HK-2 (cell line): ENCODE results near the gene NDUFA6.
A peak's percentile ranks its signal among the peaks of the same experiment; 100 is the strongest.
"Not testable (repeated sequence)": the region's sequence is repeated elsewhere in the genome, so short reads cannot be mapped to it uniquely, and the experiment has no call there.

Source experiments
- DNase-seq: peaks from one replicate; pipeline ENCODE4 v3.0.0-alpha.2; 2018; ENCODE audit not compliant: unreplicated experiment

NDUFA6 gene

GRCh38 chr22:42090596-42091454 lies at the start of gene NDUFA6:
NDUFA6 (minus strand) TSS chr22:42090772; CDS start chr22:42090744, 28 bp downstream.
- peak; percentile 98 for DNase-seq

GRCh38 chr22:42140153-42140552 lies 49.6 kb upstream of the NDUFA6 start:
- not testable (repeated sequence) for DNase-seq

- not testable (repeated sequence) for DNase-seq
Observed at GRCh38 chr22:42139508-42139907, 48.9 kb upstream of the NDUFA6 start.

GRCh38 chr22:42138972-42139371 lies 48.4 kb upstream of the NDUFA6 start:
- DNase-seq = no peak

DNA sequence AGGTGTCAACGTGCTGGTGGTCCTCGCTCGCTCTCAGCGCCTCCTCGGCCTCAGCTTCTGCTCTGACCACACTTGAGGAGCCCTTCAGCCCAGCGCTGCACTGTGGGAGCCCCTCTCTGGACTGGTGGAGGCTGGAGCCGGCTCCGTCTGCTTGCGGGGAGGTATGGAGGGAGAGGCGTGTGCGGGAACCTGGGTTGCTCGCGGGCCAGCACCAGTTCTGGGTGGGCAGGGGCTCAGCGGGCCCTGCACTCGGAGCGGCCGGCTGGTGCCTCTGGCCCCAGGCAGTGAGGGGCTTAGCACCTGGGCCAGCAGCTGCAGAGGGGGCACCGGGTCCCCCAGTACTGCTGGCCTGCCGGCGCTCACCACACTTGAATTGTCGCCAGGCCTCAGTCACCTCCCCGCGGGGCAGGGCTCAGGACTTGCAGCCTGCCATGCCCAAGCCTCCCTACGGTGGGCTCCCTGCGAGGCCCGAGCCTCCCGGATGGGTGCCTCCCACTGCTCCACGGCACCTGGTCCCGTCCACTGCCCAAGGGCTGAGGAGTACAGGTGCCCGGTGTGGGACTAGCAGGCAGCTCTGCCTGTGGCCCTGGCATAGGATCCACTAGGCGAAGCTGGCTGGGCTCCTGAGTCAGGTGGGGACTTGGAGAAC lies 47.7 kb upstream of the NDUFA6 start:
- DNase-seq = no peak

DNA sequence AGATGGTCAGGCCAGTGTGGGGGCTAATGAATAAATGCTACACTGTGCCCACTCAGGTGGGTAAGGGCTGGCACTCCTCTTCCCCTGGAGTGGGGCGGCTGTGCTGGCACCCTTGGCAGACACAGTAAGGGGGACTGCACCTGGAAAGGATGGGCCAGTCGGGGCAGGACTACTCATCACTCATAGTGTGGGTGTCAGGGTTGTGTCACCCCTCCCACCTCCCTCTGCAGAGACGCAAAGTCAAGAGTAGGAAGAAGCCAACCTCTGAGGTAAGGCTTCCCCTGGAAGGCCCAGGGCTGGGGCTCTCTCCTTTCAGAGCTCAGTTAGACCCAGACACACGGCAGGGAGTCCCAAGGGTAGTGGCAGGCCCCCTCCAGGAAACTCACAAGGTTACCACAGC lies 45.1 kb upstream of the NDUFA6 start:
- not testable (repeated sequence) for DNase-seq

DNA sequence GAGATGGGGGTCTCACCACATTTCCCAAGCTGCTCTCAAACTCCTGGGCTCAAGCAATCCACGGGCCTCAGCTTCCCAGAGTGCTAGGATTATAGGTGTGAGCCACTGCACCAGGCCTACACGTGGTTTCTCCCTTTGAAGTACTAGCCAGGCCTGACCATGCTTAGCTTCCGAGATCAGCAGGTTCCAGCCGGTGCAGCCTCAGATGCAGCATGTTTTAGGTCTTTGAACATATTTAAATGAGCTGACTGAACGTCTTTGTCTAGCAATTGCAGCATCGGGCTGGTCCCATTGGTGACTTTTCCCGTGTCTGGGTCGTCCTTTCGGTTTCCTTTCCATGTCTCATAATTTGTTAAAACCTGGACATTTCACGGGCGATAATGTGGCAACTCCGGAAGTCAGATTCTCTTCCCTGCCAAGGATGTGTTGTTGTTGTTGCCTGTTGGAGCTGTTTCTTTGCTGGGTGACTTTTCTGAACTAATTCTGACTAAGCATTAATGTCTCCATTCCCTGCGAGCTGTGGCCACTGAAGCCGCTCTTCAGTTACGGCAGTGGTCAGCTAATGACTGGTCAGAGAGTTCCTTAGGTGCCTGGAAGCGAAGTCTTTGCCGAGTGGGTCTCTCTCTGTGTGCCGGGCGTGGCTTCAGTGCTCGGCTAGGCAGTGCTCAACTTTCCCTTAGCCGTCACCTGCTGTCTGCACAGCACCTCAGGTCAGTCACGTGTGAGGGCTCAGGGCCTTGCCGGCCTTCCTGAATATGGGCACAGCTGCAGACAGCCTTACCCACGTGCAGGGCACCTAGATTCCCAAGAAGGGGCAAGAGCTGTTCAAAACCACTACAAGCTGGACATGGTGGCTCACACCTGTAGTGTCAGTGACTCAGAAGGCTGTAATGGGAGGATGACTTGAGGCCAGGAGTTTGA lies 43.8 kb upstream of the NDUFA6 start:
- no peak for DNase-seq

- DNase-seq = no peak
Observed at GRCh38 chr22:42132457-42132856, 41.9 kb upstream of the NDUFA6 start.

- no peak for DNase-seq
Observed at GRCh38 chr22:42131562-42131961, 41.0 kb upstream of the NDUFA6 start.

DNA sequence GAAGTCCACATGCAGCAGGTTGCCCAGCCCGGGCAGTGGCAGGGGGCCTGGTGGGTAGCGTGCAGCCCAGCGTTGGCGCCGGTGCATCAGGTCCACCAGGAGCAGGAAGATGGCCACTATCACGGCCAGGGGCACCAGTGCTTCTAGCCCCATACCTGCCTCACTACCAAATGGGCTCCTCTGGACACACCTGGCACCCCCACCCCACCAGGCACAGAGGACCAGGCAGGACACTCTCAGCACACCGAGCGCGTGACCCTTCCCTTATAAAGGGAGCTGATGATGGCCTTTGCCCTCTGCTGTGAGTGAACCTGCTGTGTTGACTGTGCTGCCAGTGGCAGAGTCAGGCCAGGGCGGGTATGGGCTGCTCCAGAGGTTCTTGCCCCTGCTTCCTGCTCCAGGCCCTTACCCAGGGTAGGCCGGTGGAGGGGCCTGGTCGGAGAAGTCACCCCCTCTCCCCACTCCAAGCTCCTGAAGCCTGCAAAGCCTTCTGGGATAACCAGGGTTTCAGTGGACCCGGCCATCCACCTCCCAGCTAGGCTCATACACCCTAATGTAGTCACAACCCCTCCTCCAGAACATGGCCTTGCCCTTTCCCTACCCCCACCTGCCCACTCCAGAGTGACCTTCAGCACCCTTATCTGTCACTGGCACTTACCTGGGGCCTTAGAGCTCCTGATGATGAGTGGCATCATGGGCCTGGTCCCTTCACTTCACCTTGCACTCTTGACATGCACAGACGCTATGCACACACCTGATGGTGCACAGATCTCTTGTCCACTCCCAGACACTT lies 40.3 kb upstream of the NDUFA6 start, which contains the start of gene CYP2D6:
Gene CYP2D6 (minus strand): TSS at position 172 of the 793 bp plus-strand sequence. CDS start 19 bp downstream, at position 153.
- not testable (repeated sequence) for DNase-seq

DNA sequence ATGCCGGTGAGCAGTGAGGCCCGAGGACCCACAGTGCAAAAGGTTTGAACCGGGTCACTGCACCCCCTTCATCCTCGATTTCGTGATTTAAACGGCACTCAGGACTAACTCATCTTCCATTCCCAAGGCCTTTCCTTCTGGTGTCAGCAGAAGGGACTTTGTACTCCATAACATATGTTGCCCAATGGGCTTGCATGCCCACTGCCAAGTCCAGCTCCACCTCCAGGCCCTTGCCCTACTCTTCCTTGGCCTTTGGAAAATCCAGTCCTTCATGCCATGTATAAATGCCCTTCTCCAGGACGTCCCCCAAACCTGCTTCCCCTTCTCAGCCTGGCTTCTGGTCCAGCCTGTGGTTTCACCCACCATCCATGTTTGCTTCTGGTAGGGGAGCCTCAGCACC lies 39.6 kb upstream of the NDUFA6 start:
- DNase-seq = not testable (repeated sequence)

- DNase-seq = not testable (repeated sequence)
Observed at GRCh38 chr22:42128776-42129694, 38.5 kb upstream of the NDUFA6 start.

DNA sequence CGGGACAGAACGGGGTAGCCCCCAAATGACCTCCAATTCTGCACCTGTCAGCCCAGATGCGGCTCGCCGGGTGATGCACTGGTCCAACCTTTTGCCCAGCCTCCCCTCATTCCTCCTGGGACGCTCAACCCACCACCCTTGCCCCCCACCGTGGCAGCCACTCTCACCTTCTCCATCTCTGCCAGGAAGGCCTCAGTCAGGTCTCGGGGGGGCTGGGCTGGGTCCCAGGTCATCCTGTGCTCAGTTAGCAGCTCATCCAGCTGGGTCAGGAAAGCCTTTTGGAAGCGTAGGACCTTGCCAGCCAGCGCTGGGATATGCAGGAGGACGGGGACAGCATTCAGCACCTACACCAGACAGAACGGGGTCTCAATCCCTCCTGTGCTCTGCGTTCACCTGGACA lies 37.4 kb upstream of the NDUFA6 start:
- DNase-seq = not testable (repeated sequence)

- no peak for DNase-seq
Observed at GRCh38 chr22:42127606-42128005, 37.0 kb upstream of the NDUFA6 start.

DNA sequence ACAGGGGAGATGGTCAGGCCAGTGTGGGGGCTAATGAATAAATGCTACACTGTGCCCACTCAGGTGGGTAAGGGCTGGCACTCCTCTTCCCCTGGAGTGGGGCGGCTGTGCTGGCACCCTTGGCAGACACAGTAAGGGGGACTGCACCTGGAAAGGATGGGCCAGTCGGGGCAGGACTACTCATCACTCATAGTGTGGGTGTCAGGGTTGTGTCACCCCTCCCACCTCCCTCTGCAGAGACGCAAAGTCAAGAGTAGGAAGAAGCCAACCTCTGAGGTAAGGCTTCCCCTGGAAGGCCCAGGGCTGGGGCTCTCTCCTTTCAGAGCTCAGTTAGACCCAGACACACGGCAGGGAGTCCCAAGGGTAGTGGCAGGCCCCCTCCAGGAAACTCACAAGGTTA lies 33.0 kb upstream of the NDUFA6 start:
- not testable (repeated sequence) for DNase-seq

GRCh38 chr22:42120231-42121021 lies 29.9 kb upstream of the NDUFA6 start:
- not testable (repeated sequence) for DNase-seq

DNA sequence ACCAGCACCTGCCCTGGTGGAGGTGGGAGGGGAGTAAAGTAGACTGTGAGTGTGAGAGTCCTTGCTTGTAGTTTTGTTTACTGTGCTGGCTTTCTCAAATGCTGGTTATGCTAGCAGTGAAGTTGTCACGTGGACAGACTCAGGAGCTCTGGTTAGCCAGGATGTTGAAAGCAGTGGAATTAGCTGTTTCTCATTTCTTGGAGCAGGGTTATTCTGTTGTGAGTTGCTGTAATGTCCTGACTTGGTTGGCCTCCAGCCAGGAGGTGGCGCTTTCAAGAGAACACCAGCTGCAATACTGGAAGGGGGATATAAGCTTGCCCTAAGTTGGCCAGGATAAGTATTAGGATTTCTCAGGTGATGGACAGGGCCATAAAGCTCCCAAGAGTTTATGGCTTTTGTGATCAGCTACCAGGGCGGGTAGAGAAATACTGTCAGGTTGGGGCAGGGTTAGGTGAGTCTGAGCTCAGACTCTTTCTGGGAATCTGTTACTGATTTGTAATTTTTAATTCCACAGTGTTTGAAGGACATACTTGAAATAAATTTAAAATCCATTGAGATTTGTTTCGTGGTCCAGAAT lies 26.4 kb upstream of the NDUFA6 start:
- DNase-seq = no peak

GRCh38 chr22:42115420-42115830 lies 24.9 kb upstream of the NDUFA6 start:
- DNase-seq = not testable (repeated sequence)

DNA sequence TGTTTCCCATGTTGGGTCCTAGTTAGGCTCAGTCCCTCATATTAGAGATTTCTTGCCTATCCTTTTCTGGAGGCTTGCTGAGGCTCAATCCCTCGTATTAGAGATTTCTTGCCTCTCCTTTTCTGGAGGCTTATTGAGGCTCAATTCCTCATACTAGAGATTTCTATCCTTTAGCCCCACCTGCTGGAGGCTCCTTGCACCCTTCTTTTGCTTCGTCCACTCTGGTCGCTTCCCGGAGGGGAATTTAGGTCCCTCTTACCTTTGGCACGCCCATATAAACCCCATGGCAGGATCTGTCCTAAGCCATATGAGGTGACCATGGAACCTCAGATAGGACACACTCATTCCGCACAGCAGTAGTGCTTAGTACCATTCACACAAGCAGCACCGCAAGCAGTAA lies 24.1 kb upstream of the NDUFA6 start:
- no peak for DNase-seq
